HEK293 (cell line): ENCODE data around the gene PRTFDC1.

Experiments
- CTCF ChIA-PET: fragments of 350-600 bp; formaldehyde crosslinking; extraction: SDS; loops from one replicate; lab custom pipeline; 2021; ENCODE audit warnings: antibody characterized with exemption; lab: Yijun Ruan, JAX
- POLR2A ChIA-PET: fragments of 300-600 bp; formaldehyde crosslinking; extraction: SDS; loops from one replicate; lab custom pipeline; 2020; ENCODE audit warnings: antibody characterized with exemption, inconsistent platforms; lab: Yijun Ruan, JAX
- H3K27ac ChIP-seq: fragments of 200-500 bp; sonication (Bioruptor generic); 2 replicates; pipeline ENCODE4 v1.5.1; 2014; ENCODE audit warnings: low read depth, low read length, control low read depth, inconsistent platforms; ENCODE audit errors: extremely low read depth
- H3K36me3 ChIP-seq, 2 experiments: fragments of 200-500 bp in 1 of 2; sonication (Bioruptor generic) in 1 of 2; 1 replicate in 1 of 2; 2 replicates in 1 of 2; pipeline ENCODE4 v1.5.1; 2014 to 2017; ENCODE audit warnings: inconsistent platforms in 2 of 2, low read length in 2 of 2; ENCODE audit not compliant: control insufficient read depth in 2 of 2, insufficient read depth in 1 of 2
- H3K4me1 ChIP-seq: fragments of 200-500 bp; sonication (Bioruptor generic); 2 replicates; pipeline ENCODE4 v1.5.1; 2014; ENCODE audit warnings: mild to moderate bottlenecking, low read length, inconsistent platforms; ENCODE audit not compliant: control insufficient read depth, insufficient read depth
- H3K4me3 ChIP-seq: 2 replicates; pipeline ENCODE4 v1.5.1; 2011; ENCODE audit warnings: low read depth, mild to moderate bottlenecking, control low read depth, low read length, moderate library complexity
- H3K9me3 ChIP-seq: fragments of 200-500 bp; sonication (Bioruptor generic); 2 replicates; pipeline ENCODE4 v1.5.1; 2014; ENCODE audit warnings: low read depth, low read length, inconsistent platforms; ENCODE audit not compliant: control insufficient read depth, insufficient read depth
- GLI2 ChIP-seq: fragments of 450-650 bp; formaldehyde crosslinking; IDR thresholded peaks from 2 replicates; pipeline ENCODE4; 2017; ENCODE audit warnings: missing biosample characterization, missing genetic modification characterization, low read depth, borderline replicate concordance
- KLF8 ChIP-seq: fragments of 450-650 bp; formaldehyde crosslinking; IDR thresholded peaks from 2 replicates; pipeline ENCODE4 v1.5.1; 2016; ENCODE audit warnings: missing biosample characterization, missing genetic modification characterization
- WT1 ChIP-seq: fragments of 450-650 bp; formaldehyde crosslinking; IDR thresholded peaks from 2 replicates; pipeline ENCODE4 v1.5.1; 2016; ENCODE audit warnings: missing biosample characterization, missing genetic modification characterization
- ZBTB8A ChIP-seq: fragments of 450-650 bp; formaldehyde crosslinking; IDR thresholded peaks from 2 replicates; pipeline ENCODE4 v1.5.1; 2016; ENCODE audit warnings: missing biosample characterization, missing genetic modification characterization
- ZIC2 ChIP-seq: fragments of 450-650 bp; formaldehyde crosslinking; IDR thresholded peaks from 2 replicates; pipeline ENCODE4 v1.5.1; 2016; ENCODE audit warnings: missing biosample characterization, missing genetic modification characterization
- ZNF426 ChIP-seq: fragments of 450-650 bp; formaldehyde crosslinking; IDR thresholded peaks from 2 replicates; pipeline ENCODE4 v1.5.1; 2017; ENCODE audit warnings: missing biosample characterization, missing genetic modification characterization, mild to moderate bottlenecking, inconsistent platforms, moderate library complexity
- ZNF530 ChIP-seq: fragments of 450-650 bp; formaldehyde crosslinking; IDR thresholded peaks from 2 replicates; pipeline ENCODE4 v1.5.1; 2016; ENCODE audit warnings: low read depth, missing biosample characterization, missing genetic modification characterization
- ZNF658 ChIP-seq: fragments of 450-650 bp; formaldehyde crosslinking; IDR thresholded peaks from 2 replicates; pipeline ENCODE4; 2016; ENCODE audit warnings: missing biosample characterization, missing genetic modification characterization
- TF ChIP-seq, protein P1 (sequence below): fragments of 450-650 bp; formaldehyde crosslinking; IDR thresholded peaks from 2 replicates; pipeline ENCODE4 v1.5.1; 2016; ENCODE audit warnings: missing biosample characterization, missing genetic modification characterization
- TF ChIP-seq, protein P2 (sequence below): fragments of 450-650 bp; formaldehyde crosslinking; IDR thresholded peaks from 2 replicates; pipeline ENCODE4 v1.5.1; 2016; ENCODE audit warnings: missing biosample characterization, missing genetic modification characterization
- TF ChIP-seq, protein P3 (sequence below): fragments of 450-650 bp; IDR thresholded peaks from 2 replicates; pipeline ENCODE4 v1.5.1; 2018; ENCODE audit warnings: missing biosample characterization, mild to moderate bottlenecking, missing genetic modification characterization
- TF ChIP-seq, protein P4 (sequence below): fragments of 450-650 bp; formaldehyde crosslinking; IDR thresholded peaks from 2 replicates; pipeline ENCODE4 v1.5.1; 2017; ENCODE audit warnings: missing biosample characterization, missing genetic modification characterization
- TF ChIP-seq, protein P5 (sequence below): fragments of 450-650 bp; formaldehyde crosslinking; IDR thresholded peaks from 2 replicates; pipeline ENCODE4 v1.5.1; 2016; ENCODE audit warnings: missing biosample characterization, missing genetic modification characterization
- TF ChIP-seq, protein P6 (sequence below): fragments of 450-650 bp; formaldehyde crosslinking; IDR thresholded peaks from 2 replicates; pipeline ENCODE4 v1.5.1; 2016; ENCODE audit warnings: missing biosample characterization, missing genetic modification characterization
- TF ChIP-seq, protein P7 (sequence below): fragments of 450-650 bp; formaldehyde crosslinking; IDR thresholded peaks from 2 replicates; pipeline ENCODE4 v1.5.1; 2016; ENCODE audit warnings: missing biosample characterization, missing genetic modification characterization

Gene PRTFDC1

DNA sequence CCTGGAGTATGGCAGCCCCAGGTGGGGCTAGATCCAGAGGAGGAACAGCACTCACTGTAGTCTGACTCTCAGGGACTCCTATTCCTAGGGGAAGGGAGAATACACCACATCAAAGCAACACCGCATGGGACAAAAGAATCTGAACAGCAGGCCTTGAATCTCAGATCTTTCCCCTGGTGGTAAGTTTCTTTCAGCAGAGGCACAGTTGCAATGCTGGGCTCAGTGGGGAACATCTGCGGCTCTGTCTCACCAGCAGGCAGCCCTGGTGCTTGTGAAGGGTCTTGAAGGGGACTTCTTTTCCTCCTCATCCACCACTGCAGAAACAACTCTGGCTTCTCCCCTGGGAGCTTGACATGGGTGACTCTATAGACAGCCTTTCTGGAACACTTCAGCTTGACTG is 117.5 kb downstream of the PRTFDC1 start:
- Histone ChIP-seq H3K4me1 (no peaks in the 10 kb centered on the region), H3K27ac (no peak overlapping the region), H3K36me3 (no peaks in the 10 kb centered on the region), H3K4me3 (no peak overlapping the region), H3K9me3 (no peaks in the 10 kb centered on the region; the same call in 1 of the 2 replicates)
- POLR2A ChIA-PET, result no interaction called here
- CTCF ChIA-PET, result no interaction called here
- TF ChIP-seq ZIC2, result peak; percentile 31; the same call in 1 of the 2 replicates
- TF ChIP-seq, protein P1, sequence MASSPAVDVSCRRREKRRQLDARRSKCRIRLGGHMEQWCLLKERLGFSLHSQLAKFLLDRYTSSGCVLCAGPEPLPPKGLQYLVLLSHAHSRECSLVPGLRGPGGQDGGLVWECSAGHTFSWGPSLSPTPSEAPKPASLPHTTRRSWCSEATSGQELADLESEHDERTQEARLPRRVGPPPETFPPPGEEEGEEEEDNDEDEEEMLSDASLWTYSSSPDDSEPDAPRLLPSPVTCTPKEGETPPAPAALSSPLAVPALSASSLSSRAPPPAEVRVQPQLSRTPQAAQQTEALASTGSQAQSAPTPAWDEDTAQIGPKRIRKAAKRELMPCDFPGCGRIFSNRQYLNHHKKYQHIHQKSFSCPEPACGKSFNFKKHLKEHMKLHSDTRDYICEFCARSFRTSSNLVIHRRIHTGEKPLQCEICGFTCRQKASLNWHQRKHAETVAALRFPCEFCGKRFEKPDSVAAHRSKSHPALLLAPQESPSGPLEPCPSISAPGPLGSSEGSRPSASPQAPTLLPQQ (tag by site-specific recombination), result no peak

DNA sequence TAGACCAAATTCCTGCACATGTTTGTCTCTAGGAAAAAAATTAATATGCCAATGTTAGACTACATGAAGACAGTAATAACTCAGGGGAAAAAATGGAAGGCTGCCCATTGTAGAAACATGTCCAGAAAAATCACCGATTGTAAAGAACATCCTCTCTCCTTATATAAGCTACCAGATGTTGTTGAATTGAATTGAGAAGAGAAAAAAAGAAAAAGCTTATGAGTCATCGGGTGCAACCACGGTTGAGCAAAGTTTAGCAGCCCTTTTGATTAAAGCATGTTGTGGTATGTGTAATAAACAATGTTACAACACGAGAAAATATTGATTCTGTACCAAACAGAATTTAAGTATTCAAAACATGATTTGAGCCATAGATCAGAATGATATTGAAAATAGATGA is 126.4 kb downstream of the PRTFDC1 start:
- H3K36me3 ChIP-seq, result no peaks in the 10 kb centered on the region
- no peaks in the 10 kb centered on the region for H3K4me1 ChIP-seq
- no peak overlapping the region for H3K4me3 ChIP-seq
- H3K9me3 ChIP-seq, result no peaks in the 10 kb centered on the region
- ChIA-PET CTCF (interaction anchor here (0.7 kb wide), 1 partner anchor 69 kb away, joined by 3 read pairs; no protein-coding TSS in a partner anchor), POLR2A (interaction anchor here (0.5 kb wide), 1 partner anchor 477 kb away, joined by 3 read pairs; no protein-coding TSS in a partner anchor)
- TF ChIP-seq, protein P2, sequence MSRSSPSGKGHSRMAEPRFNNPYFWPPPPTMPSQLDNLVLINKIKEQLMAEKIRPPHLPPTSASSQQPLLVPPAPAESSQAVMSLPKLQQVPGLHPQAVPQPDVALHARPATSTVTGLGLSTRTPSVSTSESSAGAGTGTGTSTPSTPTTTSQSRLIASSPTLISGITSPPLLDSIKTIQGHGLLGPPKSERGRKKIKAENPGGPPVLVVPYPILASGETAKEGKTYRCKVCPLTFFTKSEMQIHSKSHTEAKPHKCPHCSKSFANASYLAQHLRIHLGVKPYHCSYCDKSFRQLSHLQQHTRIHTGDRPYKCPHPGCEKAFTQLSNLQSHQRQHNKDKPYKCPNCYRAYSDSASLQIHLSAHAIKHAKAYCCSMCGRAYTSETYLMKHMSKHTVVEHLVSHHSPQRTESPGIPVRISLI (tag by site-specific recombination), result peak; percentile 36; the same call in 1 of the 2 replicates
- TF ChIP-seq, protein P3, sequence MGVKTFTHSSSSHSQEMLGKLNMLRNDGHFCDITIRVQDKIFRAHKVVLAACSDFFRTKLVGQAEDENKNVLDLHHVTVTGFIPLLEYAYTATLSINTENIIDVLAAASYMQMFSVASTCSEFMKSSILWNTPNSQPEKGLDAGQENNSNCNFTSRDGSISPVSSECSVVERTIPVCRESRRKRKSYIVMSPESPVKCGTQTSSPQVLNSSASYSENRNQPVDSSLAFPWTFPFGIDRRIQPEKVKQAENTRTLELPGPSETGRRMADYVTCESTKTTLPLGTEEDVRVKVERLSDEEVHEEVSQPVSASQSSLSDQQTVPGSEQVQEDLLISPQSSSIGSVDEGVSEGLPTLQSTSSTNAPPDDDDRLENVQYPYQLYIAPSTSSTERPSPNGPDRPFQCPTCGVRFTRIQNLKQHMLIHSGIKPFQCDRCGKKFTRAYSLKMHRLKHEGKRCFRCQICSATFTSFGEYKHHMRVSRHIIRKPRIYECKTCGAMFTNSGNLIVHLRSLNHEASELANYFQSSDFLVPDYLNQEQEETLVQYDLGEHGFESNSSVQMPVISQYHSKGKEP (tag by site-specific recombination), result no peak
- TF ChIP-seq, protein P4, sequence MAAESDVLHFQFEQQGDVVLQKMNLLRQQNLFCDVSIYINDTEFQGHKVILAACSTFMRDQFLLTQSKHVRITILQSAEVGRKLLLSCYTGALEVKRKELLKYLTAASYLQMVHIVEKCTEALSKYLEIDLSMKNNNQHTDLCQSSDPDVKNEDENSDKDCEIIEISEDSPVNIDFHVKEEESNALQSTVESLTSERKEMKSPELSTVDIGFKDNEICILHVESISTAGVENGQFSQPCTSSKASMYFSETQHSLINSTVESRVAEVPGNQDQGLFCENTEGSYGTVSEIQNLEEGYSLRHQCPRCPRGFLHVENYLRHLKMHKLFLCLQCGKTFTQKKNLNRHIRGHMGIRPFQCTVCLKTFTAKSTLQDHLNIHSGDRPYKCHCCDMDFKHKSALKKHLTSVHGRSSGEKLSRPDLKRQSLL (tag by site-specific recombination), result no peak
- TF ChIP-seq WT1 (no peak), ZNF426 (tag by site-specific recombination) (no peak)
- TF ChIP-seq, protein P5, sequence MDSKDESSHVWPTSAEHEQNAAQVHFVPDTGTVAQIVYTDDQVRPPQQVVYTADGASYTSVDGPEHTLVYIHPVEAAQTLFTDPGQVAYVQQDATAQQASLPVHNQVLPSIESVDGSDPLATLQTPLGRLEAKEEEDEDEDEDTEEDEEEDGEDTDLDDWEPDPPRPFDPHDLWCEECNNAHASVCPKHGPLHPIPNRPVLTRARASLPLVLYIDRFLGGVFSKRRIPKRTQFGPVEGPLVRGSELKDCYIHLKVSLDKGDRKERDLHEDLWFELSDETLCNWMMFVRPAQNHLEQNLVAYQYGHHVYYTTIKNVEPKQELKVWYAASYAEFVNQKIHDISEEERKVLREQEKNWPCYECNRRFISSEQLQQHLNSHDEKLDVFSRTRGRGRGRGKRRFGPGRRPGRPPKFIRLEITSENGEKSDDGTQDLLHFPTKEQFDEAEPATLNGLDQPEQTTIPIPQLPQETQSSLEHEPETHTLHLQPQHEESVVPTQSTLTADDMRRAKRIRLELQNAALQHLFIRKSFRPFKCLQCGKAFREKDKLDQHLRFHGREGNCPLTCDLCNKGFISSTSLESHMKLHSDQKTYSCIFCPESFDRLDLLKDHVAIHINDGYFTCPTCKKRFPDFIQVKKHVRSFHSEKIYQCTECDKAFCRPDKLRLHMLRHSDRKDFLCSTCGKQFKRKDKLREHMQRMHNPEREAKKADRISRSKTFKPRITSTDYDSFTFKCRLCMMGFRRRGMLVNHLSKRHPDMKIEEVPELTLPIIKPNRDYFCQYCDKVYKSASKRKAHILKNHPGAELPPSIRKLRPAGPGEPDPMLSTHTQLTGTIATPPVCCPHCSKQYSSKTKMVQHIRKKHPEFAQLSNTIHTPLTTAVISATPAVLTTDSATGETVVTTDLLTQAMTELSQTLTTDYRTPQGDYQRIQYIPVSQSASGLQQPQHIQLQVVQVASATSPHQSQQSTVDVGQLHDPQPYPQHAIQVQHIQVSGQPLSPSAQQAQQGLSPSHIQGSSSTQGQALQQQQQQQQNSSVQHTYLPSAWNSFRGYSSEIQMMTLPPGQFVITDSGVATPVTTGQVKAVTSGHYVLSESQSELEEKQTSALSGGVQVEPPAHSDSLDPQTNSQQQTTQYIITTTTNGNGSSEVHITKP (tag by site-specific recombination), result peak; percentile 52
- H3K27ac ChIP-seq, result no peak overlapping the region

DNA sequence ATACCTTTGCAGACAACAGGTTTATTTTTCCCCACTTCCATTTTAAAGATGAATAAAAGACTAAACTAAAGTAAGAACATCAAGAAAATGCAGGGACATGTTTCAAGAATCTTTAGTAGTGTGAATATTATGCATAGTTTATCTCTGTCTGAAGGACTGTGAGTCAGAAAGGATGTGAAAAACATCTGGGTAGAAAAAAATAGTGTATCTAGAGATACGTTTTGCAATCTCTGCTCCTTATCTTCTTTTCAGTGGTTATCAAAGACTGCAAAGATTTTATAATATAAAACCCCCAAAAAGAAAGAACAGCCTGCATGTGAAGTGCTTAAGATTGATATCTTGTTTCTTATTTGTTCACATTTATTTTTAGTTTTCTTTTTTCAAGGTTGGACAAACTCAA is 126.9 kb downstream of the PRTFDC1 start:
- CTCF ChIA-PET, result interaction anchor here (0.7 kb wide), 1 partner anchor 69 kb away, joined by 3 read pairs; no protein-coding TSS in a partner anchor
- H3K4me1 ChIP-seq, result no peaks in the 10 kb centered on the region
- no peaks in the 10 kb centered on the region for H3K36me3 ChIP-seq
- no peak overlapping the region for H3K4me3 ChIP-seq
- H3K9me3 ChIP-seq, result no peaks in the 10 kb centered on the region
- no peak overlapping the region for H3K27ac ChIP-seq
- POLR2A ChIA-PET, result interaction anchor here (0.5 kb wide), 1 partner anchor 476 kb away, joined by 3 read pairs; no protein-coding TSS in a partner anchor
- TF ChIP-seq, protein P6, sequence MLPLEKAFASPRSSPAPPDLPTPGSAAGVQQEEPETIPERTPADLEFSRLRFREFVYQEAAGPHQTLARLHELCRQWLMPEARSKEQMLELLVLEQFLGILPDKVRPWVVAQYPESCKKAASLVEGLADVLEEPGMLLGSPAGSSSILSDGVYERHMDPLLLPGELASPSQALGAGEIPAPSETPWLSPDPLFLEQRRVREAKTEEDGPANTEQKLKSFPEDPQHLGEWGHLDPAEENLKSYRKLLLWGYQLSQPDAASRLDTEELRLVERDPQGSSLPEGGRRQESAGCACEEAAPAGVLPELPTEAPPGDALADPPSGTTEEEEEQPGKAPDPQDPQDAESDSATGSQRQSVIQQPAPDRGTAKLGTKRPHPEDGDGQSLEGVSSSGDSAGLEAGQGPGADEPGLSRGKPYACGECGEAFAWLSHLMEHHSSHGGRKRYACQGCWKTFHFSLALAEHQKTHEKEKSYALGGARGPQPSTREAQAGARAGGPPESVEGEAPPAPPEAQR, result no peak
- no peak for TF ChIP-seq ZNF530 (tag by site-specific recombination)
- TF ChIP-seq KLF8 (tag by site-specific recombination), result no peak
- no peak for TF ChIP-seq ZNF658 (tag by site-specific recombination)
- TF ChIP-seq ZBTB8A (tag by site-specific recombination), result no peak
- TF ChIP-seq GLI2, result no peak
- TF ChIP-seq, protein P7, sequence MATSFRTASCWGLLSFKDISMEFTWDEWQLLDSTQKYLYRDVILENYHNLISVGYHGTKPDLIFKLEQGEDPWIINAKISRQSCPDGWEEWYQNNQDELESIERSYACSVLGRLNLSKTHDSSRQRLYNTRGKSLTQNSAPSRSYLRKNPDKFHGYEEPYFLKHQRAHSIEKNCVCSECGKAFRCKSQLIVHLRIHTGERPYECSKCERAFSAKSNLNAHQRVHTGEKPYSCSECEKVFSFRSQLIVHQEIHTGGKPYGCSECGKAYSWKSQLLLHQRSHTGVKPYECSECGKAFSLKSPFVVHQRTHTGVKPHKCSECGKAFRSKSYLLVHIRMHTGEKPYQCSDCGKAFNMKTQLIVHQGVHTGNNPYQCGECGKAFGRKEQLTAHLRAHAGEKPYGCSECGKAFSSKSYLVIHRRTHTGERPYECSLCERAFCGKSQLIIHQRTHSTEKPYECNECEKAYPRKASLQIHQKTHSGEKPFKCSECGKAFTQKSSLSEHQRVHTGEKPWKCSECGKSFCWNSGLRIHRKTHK, result no peak
